HG03159 (cell line): ENCODE data around the gene SPATA4.

Experiments
- ATAC-seq: cut with Tn5 transposase; IDR thresholded peaks from one replicate; pipeline ENCODE4 v1.9.1; 2021; ENCODE audit warnings: mild to moderate bottlenecking, moderate library complexity; ENCODE audit not compliant: unreplicated experiment

Gene SPATA4

DNA sequence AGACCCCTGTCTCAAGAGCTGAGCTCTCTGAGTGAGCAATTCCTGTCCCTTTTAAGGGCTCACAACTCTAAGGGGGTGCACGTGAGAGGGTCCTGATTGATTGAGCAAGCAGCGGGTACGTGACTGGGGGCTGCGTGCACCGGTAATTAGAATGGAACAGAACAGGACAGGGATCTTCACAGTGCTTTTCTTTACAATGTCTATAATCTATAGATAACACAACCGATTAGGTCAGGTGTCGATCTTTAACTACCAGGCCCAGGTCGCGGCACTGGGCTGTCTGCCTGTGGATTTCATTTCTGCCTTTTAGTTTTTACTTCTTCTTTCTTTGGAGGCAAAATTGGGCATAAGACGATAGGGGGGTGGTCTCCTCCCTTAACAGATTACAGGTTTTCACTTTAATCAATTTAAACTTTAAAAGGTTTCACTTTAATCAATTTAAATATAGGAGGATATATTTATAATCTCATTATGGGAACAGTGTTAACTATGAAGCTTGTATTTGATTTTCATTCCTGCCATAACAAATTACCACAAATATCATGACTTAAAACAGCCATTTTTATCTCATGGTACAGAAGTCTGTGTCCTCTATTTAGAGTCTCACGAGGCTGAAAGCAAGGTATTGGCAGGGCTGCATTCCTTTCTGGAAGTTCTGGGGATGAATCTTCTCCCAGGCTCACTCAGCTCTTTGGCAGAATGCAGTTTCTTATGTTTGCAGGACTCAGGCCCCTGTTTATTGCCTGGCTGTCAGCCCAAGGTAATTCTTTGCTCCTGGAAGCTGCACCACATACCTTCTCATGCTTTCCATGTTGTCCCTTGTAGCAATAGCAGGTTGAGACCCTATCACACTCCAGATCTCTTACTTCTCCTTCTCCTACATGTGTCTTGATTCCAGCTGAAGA lies 5.2 kb downstream of the SPATA4 start:
- no peak for ATAC-seq

DNA sequence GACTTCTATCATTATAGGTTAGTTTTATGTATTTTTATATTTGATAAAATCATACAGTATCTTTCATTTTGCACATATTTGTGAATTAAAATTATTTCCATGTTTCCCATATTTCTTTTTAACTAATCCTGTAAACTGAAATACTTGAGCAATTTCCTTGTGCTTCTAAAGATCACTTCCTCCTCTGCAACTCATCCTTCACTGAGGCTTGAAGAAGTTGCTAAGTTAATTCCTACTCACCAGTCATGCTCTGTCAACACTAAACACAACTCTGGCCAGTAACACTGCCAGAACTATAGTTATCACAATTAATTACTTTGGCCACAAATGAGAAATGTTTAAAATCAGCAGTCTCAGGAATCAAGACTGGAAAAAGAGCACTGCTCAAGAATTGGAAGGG lies 6.7 kb downstream of the SPATA4 start:
- ATAC-seq, result no peak

DNA sequence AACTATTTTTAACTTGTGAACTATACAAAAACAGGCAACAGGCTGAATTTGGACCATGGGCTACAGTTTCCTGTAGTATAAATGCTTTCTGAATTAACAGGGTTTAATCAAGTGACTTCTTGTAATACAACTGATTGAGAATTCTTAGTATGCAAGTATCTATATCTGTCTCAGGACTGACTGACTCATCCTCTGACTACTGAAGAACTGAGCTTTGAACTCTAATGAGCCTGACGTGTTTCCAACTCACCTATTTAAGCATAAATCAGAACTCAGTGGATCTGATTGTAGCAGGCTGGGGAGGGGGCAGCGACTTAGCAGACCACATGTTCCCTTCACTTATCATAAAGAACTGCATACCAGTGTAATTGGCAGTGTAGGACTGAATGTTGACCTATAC lies 7.8 kb downstream of the SPATA4 start:
- ATAC-seq, result no peak

DNA sequence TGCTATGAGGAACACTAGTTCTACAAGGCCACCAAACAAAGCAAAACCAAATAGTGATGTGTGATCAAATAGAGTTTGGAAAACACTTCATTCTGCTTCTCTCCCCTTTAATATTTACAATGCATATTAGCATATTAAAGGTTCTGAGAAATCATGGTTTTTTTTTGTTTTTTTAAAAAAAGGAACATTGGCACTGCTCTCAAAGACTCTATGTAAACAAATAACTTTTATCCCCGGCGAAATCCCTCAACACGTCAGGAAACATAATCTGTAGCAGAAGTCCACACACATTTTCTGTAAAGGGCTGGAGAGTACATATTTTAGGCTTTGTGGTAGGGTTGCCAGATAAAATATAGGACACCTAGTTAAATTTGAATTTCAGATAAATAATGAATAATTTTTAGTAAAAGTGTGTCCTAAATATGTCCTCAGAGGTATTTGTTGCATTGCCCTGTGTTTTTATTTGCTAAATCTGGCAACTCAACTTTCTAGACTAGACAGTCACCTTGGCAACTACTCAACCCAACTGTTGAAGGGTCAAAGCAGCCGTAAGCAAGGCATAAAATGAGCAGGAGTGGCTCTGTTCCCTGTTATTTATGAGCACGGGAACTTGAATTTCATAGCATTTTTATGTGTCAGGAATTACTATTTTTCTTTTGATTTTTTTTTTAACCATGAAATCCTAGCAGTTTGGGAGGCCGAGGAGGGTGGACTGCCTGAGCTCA lies 8.6 kb downstream of the SPATA4 start:
- ATAC-seq, result no peak

DNA sequence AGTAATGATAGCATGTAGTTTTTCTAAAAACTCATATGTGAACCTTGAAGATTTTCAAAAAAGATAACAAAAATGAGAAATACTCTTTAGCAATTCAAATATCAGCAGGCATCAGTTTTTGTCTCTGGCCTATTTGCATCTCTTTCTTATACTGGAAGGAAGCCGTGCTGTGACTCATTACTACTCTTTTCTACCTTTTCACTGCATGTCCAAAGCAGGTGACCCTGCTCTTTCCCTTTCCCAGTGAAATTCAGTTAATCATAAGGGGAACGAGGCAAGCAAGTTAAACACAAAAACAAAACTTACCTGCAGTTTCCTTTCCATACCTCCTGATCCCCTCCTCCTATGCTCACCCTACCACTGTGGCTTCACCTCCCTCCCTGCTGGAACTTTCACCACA lies 9.3 kb downstream of the SPATA4 start:
- ATAC-seq, result no peak

DNA sequence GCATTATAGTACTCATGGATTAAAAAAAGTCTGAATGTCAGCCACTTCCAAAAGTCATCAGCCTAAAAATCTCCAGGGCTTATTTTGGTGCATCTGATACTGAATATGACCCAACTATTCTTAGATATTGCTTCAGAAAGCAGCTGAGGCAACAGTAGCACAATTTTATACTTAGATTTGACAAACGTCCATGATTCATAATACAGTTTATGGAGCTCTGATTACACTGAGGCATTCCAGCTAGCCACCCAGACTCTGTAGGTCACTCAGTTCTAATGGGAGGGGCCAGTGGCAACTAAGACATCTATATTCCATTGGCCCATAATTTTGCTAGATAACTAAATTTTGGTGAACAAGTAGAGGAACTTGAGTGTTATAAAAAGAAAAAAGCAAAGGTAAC lies 10.3 kb downstream of the SPATA4 start:
- no peak for ATAC-seq

DNA sequence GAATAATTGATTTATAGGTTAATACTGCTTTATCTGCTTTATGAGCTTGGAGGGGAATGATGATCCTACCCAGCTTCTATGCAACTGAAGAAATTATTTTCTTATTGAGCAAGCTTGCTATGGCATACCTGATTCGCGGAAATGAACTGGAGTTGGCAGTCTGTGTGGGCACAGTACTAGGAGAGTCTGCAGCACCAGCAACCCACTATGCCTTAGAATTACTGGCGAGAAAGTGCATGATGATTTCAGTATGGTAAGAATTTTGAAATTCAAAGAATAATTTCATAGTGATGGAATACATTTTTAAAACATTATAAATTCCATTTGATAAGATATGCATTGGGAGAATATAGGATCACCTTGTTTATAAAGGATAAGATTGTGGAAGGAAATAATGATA lies 32.3 kb downstream of the SPATA4 start:
- ATAC-seq, result no peak

DNA sequence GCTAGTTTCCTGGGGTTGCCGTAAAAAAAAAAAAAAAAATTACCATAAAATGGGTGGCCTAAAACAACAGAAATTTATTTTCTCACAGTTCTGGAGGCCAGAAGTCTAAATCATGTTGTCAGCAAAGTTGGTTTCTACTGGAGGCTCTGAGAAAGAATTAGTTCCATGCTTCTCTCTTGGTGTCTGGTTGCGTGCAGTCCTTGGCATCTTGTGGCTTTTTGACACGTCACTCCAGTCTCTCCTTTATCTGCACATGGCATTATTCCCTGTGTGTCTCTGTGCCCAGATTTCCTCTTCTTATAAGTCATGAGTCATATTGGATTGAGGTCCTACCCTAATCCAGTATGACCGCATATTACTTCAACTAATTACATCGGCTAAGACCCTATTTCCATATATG lies 38.7 kb downstream of the SPATA4 start:
- no peak for ATAC-seq

DNA sequence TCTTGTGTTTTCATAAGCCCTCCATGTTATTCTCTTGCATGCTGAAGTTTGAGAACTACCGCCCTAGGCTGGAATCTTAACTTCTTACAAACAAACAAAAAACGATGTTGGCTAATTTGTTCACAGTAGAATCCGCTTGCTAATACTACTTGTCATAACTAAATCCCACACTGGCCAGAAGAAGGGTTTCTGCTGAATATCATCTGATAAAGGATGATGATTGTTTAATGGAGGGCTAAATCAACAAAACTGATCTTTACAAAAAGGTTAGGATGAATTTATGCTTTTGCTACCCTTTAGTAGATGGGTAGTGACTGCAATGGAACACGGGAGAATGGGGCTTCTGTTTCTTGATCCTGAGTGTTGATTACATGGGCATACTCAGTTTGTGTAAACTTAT lies 42.3 kb downstream of the SPATA4 start:
- ATAC-seq, result no peak

DNA sequence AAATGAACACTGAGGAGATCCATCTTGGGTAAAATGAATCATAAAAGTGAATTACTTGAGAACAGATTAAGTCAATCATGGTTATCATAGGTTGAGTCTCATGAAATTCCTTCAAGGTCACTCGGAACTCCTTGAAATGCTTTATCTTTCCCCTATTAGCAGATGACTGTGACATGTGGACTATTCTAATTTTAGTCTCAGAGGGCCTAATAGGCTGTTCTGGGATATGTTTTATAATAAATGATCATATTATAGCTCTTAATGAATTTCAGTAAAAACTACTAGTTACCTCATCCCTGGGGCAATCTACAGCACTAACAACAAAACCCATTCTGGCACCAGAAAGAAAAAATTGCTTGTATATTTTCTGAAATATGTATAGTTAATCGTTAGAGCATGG lies 44.7 kb downstream of the SPATA4 start:
- no peak for ATAC-seq

DNA sequence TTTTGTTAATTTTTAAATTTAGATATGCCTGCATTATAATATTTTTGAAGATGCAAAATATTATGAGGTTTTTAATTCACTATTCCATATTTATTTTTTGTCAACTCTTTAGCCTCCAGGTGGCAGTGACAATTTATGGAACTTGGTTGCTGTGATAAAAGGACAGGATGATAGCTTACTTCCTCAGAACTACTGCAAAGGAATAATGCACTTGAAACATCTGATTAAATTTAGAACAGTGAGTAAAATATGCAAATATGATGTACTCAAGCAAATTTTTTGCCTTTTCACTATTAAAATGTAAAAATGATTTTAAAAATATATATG lies 45.1 kb downstream of the SPATA4 start:
- ATAC-seq, result no peak

DNA sequence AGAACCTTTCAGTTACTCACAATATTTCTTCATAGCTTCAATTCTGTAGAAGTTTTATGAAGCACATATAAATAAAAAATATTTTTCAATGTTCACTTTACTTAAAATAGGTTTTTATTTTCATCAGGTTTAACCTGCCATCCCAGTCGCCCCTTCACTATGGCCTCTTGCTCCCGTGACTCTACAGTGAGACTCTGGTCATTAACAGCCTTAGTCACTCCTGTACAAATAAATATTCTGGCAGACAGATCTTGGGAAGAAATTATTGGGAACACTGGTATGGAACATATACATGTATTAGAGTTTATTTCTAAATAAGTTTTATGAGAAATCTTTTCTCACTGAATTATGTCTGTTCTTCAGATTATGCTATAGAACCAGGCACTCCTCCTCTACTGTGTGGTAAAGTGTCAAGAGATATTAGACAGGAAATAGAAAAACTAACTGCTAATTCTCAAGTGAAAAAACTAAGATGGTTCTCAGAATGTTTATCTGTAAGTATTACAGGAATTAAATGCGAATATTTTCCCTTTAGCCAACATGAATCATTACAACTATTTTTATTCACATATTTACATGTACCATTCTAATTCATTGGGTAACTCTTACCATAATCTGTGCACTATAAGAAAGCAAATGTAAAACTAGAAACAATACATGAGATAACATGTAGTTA lies 45.6 kb downstream of the SPATA4 start:
- ATAC-seq, result no peak

DNA sequence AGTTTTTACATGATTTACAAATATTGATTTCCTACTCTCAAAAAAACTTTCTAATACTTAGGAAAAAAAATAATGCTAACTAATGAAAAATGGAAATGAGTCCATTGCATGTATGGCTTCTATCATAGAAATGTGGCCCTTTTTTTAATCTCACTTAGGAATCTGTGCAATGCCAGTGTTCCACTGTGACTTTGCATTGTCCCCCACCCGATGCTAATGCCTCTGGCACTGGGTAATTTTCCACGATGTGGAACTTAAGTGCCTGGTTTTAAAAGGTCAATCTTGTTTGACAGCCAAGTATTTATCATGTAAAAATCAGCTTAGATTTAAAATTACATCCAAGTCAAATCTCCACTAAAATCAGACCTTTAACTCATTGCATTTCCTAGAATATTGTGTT lies 53.1 kb downstream of the SPATA4 start:
- ATAC-seq, result no peak

DNA sequence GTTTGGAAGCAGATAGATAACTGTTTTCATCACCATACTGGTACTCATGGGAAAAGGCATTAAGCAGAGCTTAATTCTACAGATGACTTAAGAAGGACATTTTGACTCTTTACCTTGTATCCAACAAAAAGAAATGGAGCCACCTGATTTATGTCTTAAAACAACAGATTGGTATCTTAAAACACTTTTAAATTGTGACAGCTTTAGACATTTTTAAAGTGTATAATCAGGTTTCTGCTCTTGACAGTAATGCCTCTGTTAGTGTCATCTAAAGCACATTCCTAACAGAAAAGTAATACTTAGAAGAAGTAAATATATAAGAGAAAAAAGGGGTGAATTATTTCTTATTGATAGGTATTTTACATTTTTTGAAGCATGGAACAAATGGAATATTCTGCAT lies 55.9 kb downstream of the SPATA4 start:
- ATAC-seq, result no peak

DNA sequence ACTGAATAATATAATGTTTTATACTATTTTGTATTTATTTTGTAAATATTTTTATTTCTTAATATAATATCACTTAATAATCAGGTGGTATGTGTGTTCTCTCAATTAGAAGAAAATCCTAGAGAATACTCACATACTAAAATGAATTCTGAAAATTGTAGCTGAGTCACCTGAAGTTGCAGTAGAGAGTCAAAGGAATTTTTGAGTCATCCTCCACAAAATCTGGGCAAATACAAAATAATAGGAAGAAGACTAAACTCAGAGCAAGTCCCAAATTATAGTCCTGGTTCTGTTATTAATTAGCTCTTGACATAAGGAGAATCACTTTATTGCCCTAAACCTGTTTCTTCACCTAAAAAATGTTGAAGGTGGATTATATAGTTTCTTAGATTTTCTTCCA lies 57.8 kb downstream of the SPATA4 start:
- no peak for ATAC-seq

DNA sequence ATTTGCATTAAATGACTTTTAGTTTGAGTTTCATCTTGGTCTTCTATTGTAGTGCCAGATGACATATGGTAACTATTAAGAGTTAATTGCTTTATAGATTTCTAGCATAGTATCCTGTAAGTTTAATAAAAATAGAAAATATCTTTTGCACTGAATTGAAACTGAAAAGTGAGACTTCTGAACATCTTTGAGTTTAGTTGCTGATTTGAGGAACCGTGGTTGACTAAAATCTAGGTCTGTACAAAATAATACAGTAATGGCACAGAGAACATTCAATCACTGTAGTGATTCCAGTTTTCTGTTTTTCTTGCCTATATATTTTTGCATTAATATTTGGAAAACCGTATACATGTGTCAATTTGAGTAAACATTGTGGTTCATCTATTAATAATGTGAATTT lies 60.7 kb downstream of the SPATA4 start:
- ATAC-seq, result no peak
